T-helper 22 cell (primary cell): ENCODE results near the gene PIP.
"Not testable (repeated sequence)": the region's sequence is repeated elsewhere in the genome, so short reads cannot be mapped to it uniquely, and the experiment has no call there.

ENCODE experiments used
- DNase-seq: peaks from one replicate; pipeline ENCODE4 v3.0.0-alpha.2; 2020; ENCODE audit warnings: low read depth

PIP gene

DNA sequence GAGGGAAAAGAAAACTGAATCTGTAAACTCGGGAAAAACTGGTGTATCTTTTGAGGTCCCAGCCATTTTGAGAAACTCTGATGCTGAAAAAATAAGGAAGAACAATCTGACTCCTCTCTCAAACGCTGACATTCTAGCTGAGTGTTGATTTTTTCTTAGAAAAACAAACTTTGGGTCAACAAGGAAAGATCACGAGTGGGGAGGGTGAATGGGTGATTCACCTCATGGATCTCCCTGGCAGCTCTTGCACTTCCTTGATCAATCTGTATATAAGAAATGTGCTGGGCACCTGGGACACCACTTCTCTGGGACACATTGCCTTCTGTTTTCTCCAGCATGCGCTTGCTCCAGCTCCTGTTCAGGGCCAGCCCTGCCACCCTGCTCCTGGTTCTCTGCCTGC is at the start of gene PIP:
Gene PIP (plus strand): TSS at position 297 of the 400 bp plus-strand sequence. CDS start 40 bp downstream, at position 337.
- DNase-seq = no peak

- no peak for DNase-seq
Measured at GRCh38 chr7:143085109-143085508, 46.8 kb upstream of the PIP start.

DNA sequence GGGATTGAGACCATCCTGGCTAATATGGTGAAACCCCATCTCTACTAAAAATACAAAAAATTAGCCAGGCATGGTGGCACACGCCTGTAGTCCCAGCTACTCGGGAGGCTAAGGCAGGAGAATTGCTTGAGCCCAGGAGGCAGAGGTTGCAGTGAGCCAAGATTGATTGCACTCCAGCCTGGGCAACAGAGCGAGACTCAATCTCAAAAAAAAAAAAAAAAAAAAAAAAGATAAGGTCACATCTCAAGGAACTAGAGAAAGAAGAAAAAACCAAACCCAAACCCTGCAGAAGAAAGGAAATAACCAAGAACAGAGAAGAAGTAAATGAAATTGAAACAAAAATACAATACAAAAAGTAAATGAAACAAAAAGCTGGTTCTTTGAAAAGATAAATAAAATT is 46.3 kb upstream of the PIP start:
- DNase-seq = not testable (repeated sequence)

DNA sequence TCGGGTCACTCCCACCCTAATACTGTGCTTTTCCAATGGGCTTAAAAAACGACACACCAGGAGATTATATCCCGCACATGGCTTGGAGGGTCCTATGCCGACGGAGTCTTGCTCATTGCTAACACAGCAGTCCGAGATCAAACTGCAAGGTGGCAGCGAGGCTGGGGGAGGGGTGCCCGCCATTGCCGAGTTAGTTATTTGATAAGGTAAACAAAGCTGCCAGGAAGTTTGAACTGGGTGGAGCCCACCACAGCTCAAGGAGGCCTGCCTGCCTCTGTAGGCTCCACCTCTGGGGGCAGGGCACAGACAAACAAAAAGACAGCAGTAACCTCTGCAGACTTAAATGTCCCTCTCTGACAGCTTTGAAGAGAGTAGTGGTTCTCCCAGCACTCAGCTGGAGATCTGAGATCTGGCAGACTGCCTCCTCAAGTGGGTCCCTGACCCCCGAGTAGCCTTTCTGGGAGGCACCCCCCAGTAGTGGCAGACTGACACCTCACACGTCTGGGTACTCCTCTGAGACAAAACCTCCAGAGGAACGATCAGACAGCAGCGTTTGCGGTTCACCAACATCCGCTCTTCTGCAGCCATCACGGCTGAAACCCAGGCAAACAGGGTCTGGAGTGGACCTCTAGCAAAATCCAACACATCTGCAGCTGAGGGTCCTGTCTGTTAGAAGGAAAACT is 43.2 kb upstream of the PIP start:
- DNase-seq = not testable (repeated sequence)

- DNase-seq = no peak
Measured at GRCh38 chr7:143096146-143096545, 35.7 kb upstream of the PIP start.

- DNase-seq = not testable (repeated sequence)
Measured at GRCh38 chr7:143099579-143099978, 32.3 kb upstream of the PIP start.

GRCh38 chr7:143104759-143105158 is 27.1 kb upstream of the PIP start:
- DNase-seq = no peak

DNA sequence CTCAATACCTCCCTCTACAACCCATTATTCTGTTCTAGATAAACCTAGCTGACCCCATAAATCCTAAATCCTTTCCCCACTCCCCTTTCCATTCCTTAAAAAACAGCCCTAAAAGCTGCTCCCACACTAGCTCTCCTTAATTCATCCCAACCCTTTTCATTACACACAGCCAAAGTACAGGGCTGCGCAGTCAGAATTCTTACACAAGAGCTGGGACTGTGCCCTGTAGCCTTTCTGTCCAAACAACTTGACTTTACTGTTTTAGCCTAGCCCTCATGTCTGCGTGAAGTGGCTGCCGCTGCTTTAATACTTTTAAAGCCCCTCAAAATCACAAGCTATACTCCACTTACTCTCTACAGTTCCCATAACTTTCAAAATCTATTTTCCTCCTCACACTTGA is 23.9 kb upstream of the PIP start:
- DNase-seq = not testable (repeated sequence)

DNA sequence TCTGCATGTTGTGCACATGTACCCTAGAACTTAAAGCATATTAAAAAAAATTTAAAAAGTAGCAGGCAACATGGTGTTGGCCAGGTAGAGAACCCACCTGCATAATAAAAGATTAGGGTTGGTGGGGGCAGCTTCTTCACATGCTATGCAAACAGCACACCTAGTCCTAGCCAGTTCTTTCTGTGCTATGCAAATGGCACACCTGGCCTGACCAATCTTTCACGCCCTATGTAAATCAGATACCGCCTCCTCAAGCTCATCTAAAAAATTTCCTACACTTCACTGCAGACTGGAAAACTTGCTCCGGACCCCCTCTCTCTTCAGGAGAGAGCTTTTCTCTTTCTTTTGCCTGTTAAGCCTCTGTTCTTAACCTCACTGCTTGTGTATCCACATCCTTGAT is 14.5 kb upstream of the PIP start:
- DNase-seq = no peak

- no peak for DNase-seq
Measured at GRCh38 chr7:143120691-143121405, 11.0 kb upstream of the PIP start.

DNA sequence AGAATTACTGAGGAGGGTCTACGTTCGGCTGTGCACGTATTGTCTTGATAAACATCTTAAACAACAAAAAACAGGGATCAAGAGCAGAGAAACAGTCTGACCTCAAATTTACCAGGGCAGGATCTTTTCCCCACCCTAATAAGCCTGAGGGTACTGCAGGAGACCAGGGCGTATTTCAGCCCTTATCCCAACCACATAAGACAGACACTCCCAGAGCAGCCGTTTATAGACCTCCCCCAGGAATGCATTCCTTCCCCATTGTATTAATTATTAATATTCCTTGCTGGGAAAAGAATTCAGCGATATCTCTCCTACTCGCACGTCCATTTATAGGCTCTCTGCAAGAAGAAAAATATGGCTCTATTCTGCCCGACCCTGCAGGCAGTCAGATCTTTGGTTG is 8.6 kb upstream of the PIP start:
- not testable (repeated sequence) for DNase-seq

GRCh38 chr7:143126146-143126545 is 5.7 kb upstream of the PIP start:
- DNase-seq = no peak

DNA sequence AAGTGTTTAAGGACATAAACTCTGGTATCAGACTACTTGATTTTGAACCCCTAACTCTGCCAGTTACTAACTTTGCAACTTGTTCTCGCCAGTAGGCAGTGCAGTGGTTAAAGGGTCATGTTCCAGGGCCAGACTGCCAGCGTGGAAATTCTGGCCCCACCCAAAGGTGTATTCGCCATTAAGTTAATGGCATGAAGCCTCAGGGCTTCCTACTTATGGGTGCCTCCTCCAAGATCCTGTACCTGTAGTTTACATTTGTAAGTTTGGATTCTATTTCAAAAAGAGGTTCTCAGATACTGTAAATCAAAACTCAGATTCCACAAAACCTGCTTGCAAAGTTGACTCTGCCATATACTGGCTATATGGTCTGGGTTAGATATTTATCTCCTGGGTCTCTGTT is 2.8 kb upstream of the PIP start:
- DNase-seq = no peak

DNA sequence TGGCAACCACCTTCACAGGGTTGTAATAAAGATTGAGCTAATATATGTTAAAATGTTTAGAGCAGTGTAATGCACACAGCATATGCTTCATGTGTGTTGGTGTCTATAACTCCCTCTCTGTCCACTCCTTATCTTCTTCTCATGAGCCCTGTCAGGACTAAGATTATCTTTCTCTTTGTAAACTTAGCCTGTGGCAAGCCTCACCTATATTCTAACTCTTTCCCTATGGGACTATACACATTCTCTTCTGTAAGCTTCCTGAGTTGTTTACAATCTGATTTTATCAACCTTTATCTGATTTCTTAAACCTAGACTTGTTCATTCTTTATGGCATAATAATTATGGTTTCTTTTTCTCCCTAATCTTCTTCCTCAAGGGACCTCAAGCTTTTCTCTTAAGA is 2.4 kb upstream of the PIP start:
- DNase-seq = no peak

GRCh38 chr7:143130541-143130940 is 1.3 kb upstream of the PIP start:
- DNase-seq = no peak

- no peak for DNase-seq
Measured at GRCh38 chr7:143147070-143147469, 15.2 kb downstream of the PIP start.

DNA sequence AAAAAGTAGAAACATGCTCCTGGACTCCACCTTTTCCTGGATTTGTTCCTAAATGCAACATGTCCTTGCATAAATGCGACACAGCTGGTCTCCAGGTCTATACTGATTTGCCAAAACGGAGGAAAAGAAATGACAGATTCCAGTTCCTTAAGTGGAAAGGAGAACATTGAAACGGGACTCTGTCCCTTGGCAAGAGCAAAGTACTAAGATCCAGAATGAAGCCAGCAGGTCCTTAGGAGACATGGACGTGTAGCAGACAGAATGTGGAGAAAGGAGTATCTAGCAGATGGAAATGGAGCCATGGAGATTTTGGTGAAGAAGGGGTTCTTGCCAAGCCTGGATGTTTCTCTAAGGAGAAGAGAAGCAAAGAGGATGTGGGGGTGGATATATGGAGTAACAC is 16.2 kb downstream of the PIP start:
- no peak for DNase-seq

GRCh38 chr7:143148651-143149050 is 16.8 kb downstream of the PIP start:
- no peak for DNase-seq

DNA sequence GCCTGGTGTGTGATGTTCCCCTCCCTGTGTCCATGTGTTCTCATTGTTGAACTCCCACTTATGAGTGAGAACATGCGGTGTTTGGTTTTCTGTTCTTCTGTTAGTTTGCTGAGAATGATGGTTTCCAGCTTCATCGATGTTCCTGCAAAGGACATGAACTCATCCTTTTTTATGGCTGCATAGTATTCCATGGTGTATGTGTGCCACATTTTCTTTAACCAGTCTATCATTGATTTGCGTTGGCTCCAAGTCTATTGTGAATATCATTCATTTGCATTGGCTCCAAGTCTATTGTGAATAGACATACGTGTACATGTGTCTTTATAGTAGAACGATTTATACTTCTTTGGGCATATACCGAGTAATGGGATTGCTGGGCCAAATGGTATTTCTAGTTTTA is 18.8 kb downstream of the PIP start:
- not testable (repeated sequence) for DNase-seq

- not testable (repeated sequence) for DNase-seq
Measured at GRCh38 chr7:143158617-143159016, 26.7 kb downstream of the PIP start.

DNA sequence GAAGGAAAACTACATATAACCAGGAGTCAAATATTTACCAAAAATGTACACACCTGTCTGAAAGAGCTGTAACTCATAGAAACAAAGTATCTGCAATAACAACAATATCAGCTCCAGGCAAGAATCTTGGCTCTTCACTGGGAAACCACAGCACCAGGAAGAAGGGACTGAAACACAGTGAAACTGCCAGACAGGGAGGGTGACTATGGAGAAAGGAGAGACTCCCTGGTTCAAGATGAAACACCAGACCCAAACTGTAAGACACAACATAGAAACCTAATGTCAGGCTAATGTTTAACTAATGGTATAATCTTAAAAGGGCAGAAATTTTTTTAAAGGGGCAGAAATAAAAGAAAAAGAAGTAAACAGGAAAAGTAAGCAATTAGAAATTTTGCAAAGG is 39.8 kb downstream of the PIP start:
- no peak for DNase-seq

DNA sequence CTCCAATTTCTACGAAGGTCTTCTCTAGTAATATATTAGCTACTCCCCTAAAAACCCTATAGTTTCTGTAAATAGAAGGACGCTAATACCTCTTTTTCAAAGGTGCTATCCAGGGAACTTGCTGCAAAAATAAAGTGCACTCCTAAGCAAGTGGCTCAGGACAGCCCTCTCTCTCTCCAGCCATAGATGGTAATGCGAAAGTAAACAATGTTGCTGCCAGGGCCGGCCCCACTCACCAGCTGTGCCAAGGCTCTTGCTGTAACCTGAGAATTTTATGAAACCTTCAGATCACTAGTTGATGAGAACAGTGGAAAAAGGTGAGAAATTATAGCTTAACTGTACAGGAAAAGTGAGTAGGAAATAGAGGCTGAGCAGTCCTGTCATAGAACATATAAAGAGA is 40.5 kb downstream of the PIP start:
- DNase-seq = no peak

GRCh38 chr7:143176128-143176527 is 44.3 kb downstream of the PIP start:
- no peak for DNase-seq
